Measurements from ENCODE around the gene SPTLC3.

SPTLC3 gene

DNA sequence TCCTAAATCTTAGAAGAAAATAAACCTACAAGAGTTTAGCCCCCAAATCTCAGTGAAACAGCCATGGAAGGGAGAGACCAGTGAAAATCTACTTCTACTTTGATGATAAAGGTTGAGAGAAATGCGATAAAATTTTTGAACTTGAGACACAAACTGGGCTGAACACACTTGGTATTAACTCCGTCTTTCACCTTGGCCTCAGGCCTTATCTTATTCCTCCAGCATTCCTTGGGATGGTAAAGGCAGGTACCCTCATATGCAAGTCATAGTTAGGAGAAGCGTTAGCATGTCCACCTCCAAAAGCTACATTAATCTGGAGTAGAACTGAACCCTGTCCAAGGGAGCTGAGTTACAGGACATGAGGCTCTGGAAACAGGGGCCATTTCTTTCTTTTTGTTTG is 1.2 kb upstream of the SPTLC3 start:
- Mint-ChIP-seq H3K9me3 (no peaks in the 10 kb centered on the region), H3K4me3 (no peak overlapping the region), H3K27me3 (peaks cover 12% of the 10 kb centered on the region), H3K4me1 (ENCODE audit: low read depth) (peaks cover 19% of the 10 kb centered on the region), H3K36me3 (ENCODE audit: low read depth) (no peaks in the 10 kb centered on the region), H3K27ac (no peak overlapping the region)
- intact Hi-C loops (cut with micrococcal nuclease): loop anchor here (5.0 kb wide), 1 partner anchor 775 kb away; the partner anchor contains the start of gene ESF1

DNA sequence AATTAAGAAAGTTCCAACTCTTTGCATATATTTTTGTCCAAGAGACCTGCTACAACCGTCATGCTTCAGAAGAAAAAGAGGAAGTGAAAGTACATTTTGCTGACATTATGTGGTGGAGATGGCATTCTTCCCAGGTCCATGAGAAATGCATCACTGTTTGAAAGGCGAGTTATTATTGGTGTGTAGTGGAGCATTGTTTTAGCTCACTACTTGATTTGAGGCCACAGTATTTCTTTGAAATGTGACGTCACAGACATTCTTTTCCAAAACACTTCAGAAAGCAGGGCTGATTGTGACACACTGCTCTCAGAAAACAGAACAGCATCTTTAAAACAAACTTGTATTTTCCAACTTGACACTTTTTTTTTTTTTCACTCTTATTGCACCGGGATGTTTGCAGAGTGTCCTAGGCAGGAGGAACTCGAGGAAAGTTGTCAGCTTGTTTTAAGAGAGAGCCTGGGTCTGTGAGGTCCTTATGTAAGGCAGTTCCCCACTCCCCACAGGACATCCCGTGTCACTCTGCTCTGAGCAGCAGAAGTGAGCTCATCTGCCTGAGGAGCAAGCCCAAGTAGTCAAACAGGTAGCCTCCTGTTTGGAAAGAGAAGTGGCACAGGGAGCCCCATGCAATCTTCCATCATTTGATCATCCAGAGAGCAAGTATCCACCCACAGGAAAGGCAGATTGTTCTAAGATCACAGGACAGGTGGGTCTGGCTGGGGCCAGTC is 1.1 kb downstream of the SPTLC3 start:
- no peaks in the 10 kb centered on the region for H3K9me3 Mint-ChIP-seq
- intact Hi-C loops (cut with micrococcal nuclease): loop anchor here (5.0 kb wide), 1 partner anchor 772 kb away; the partner anchor contains the start of gene ESF1
- peaks cover 12% of the 10 kb centered on the region for H3K27me3 Mint-ChIP-seq
- peak overlapping the region; percentile 72 for H3K27ac Mint-ChIP-seq
- no peaks in the 10 kb centered on the region for H3K36me3 Mint-ChIP-seq (ENCODE audit: low read depth)
- no peak overlapping the region for H3K4me3 Mint-ChIP-seq
- peaks cover 25% of the 10 kb centered on the region for H3K4me1 Mint-ChIP-seq (ENCODE audit: low read depth)

DNA sequence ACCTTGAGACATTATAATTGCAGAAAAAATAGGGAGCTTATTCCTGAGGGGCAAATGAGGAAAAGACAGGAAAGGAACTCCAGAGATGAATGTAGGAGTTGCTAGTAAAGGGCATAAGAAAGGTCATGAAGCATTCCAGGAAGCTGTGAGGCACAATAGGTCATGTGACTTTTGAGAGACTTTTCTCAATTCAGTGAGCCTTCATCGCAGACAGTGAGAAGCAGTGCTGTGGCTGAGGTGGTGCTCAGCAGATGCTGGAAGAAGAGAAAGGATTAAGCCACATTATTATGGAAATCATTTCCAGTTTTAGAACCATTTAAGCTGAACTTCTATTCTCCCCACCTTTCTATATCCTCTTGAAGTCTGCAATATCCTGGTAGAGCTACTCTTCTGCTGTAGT is 4.1 kb downstream of the SPTLC3 start:
- Mint-ChIP-seq H3K27ac (no peak overlapping the region), H3K27me3 (peaks cover 12% of the 10 kb centered on the region), H3K4me3 (no peak overlapping the region), H3K36me3 (ENCODE audit: low read depth) (no peaks in the 10 kb centered on the region), H3K4me1 (ENCODE audit: low read depth) (peaks cover 25% of the 10 kb centered on the region), H3K9me3 (no peaks in the 10 kb centered on the region)
- intact Hi-C loops (cut with micrococcal nuclease): no loop called here

DNA sequence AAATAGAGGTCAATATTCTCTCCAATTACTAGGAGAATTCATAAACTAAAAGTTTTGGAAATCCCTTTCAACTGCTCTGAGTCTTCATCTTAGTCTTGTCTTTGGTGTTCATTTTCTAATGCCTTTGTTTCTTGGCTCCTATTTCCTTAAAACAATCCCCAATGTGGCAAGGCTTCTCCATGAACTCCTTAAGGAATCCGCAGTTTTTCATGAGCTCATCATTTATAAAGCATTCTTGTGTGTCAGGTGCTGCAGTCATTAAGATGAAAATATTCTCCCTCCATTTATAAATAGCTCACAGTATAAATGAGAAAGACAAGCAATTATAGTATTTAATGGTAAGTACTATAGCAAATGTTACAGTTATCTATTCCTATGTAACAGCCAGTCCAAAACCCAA is 4.6 kb downstream of the SPTLC3 start:
- Mint-ChIP-seq H3K36me3 (ENCODE audit: low read depth) (no peaks in the 10 kb centered on the region), H3K27ac (no peak overlapping the region), H3K9me3 (no peaks in the 10 kb centered on the region), H3K4me1 (ENCODE audit: low read depth) (peaks cover 25% of the 10 kb centered on the region), H3K4me3 (no peak overlapping the region), H3K27me3 (peaks cover 11% of the 10 kb centered on the region)
- intact Hi-C loops (cut with micrococcal nuclease): no loop called here

DNA sequence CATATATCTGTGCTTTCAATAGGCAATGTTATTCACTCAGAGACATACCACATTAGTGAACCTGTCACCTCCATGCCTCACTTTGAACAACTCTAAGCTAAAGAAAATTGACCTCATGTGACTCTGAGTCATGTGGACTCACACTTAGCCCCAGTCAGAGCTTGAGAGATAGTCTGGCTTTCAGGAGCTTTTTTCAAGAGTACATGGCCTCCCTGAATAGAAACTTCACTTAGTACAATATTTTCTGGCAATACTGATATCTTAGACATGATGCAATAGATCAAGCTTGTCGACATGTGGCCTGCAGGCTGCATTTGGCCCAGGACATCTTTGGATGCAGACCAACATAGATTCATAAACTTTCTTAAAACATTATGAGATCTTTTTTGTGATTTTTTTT is 8.5 kb downstream of the SPTLC3 start:
- H3K36me3 Mint-ChIP-seq (ENCODE audit: low read depth): no peaks in the 10 kb centered on the region
- H3K4me1 Mint-ChIP-seq (ENCODE audit: low read depth): peaks cover 7% of the 10 kb centered on the region
- no peak overlapping the region for H3K27ac Mint-ChIP-seq
- H3K27me3 Mint-ChIP-seq: no peaks in the 10 kb centered on the region
- H3K9me3 Mint-ChIP-seq: peaks cover 17% of the 10 kb centered on the region
- no peak overlapping the region for H3K4me3 Mint-ChIP-seq
- intact Hi-C loops (cut with micrococcal nuclease): no loop called here

DNA sequence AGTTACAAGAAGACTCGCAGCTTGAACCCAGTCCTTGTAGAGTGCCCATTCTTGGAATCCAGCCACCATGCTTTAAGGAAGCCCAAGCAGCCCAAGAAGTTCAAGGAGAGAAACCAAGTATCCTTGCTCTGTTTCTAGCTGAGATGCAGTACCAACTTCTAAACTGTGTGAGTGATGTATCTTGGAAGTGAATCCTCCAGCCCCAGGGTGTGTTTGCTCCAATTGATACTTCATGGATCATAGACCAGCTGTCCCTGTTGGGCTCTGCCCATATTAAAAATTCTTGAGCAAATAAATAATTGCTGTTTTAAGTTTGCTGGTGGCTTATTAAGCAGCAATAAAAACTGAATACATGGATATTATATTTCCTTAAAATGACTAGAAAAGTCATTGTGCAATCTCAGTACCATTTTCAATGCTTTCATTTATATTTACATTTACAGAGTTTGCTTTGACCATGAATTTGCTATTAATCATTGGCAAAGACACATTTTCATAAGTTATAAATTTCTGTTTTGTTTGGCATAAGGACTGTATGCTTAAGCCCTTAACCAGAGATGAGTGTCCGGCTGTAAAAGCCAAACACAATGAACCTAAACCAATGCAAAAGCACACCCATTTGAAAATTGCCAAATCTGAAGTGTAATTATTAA is 9.2 kb downstream of the SPTLC3 start:
- H3K9me3 Mint-ChIP-seq: peaks cover 24% of the 10 kb centered on the region
- H3K36me3 Mint-ChIP-seq (ENCODE audit: low read depth): no peaks in the 10 kb centered on the region
- H3K4me1 Mint-ChIP-seq (ENCODE audit: low read depth): peaks cover 1% of the 10 kb centered on the region
- no peak overlapping the region for H3K4me3 Mint-ChIP-seq
- H3K27me3 Mint-ChIP-seq: no peaks in the 10 kb centered on the region
- no peak overlapping the region for H3K27ac Mint-ChIP-seq
- intact Hi-C loops (cut with micrococcal nuclease): no loop called here

DNA sequence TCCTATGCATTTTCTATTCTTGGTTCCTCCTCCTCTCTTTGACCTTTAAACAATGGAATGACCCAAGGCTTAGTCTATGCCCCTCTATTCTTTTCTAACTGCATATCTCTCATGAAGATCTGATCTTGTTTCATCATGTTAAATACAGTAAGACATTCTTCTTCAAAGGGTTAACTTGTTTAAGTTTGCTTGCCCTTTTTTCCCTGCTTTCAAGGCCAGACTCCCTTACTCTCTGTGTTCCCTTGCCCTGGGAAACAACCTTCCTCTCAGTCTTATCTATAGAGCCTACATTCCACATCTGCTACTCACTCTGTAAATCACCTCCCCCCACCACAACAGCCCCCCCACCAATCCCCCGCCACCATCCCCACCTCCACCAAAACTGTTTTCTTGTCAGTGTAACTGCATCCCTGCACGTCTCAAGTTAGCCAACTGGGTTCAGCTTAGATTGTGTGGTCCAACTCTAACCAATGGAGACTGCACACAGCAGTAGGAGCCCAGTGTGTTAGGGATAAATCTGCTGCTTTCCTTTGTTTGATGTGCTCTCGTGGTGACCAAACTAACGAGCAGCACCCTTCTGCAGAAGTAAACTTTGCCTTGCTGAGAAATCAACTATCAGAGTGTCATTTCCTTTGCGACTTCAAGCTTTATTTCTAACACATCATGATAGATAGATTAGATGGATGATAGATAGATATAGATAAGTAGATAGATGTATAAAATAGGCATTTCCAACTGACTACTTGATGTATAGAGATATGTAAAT is 12.6 kb downstream of the SPTLC3 start:
- Mint-ChIP-seq H3K27ac (no peak overlapping the region), H3K9me3 (peaks cover 29% of the 10 kb centered on the region), H3K36me3 (ENCODE audit: low read depth) (no peaks in the 10 kb centered on the region), H3K27me3 (no peaks in the 10 kb centered on the region), H3K4me3 (no peak overlapping the region), H3K4me1 (ENCODE audit: low read depth) (no peaks in the 10 kb centered on the region)
- intact Hi-C loops (cut with micrococcal nuclease): no loop called here

DNA sequence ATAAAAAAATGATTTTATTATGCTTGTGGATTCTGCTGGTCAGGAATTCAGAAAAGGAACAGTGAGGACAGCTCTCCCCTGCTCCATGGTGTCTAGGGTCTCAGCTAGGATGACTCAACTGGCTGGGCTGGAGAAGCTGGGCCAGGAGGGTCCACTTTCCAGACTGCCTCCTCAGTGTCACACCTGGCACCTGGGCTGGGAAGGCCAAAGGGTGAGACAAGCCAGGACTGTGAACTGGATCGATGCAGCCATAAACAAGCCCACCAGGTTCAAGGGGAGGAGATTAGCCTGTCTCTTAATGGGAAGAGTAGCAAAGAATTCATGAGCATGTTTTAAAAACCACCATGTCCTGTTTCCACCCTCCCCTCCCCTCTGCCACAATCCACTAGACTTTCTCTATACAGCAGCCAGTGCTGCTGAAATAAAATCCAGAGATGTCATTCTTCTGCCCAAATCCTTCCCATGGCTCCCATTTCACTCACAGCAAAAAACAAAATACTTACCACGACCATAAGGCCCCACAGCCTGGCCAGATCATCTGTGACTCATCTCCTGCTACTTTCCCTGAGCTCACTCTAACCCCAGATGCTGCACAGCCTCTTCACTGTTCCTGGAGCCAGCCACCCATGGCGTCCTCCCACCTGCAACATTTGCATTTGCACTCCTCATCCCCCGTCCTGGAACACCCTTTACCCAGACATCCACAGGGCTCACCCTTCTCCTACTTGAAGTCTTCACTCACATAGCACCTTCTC is 13.8 kb downstream of the SPTLC3 start:
- H3K36me3 Mint-ChIP-seq (ENCODE audit: low read depth): no peaks in the 10 kb centered on the region
- no peaks in the 10 kb centered on the region for H3K4me1 Mint-ChIP-seq (ENCODE audit: low read depth)
- peaks cover 36% of the 10 kb centered on the region for H3K9me3 Mint-ChIP-seq
- intact Hi-C loops (cut with micrococcal nuclease): no loop called here
- no peaks in the 10 kb centered on the region for H3K27me3 Mint-ChIP-seq
- no peak overlapping the region for H3K4me3 Mint-ChIP-seq
- no peak overlapping the region for H3K27ac Mint-ChIP-seq

DNA sequence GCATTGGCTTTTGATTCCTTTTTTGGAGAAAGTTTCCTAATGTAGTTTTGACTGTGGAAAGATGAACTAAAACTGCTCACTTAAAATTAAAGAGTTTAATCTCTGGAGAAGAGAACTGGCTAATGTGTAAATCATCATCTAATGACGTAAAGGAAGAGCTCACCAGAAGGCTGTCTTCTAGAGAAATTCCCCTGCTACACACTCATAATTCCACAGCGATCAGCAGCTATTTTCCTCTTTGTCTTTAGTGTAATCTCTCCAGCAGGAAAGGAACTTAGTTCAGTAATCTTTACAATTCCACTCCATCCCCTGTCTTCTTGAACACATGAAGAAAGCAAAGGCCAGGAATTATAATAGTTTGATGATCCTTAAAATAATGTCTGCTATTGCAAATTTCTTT is 15.8 kb downstream of the SPTLC3 start:
- intact Hi-C loops (cut with micrococcal nuclease): no loop called here
- Mint-ChIP-seq H3K27ac (no peak overlapping the region), H3K4me1 (ENCODE audit: low read depth) (no peaks in the 10 kb centered on the region), H3K4me3 (no peak overlapping the region), H3K27me3 (no peaks in the 10 kb centered on the region), H3K9me3 (peaks cover 36% of the 10 kb centered on the region), H3K36me3 (ENCODE audit: low read depth) (no peaks in the 10 kb centered on the region)

DNA sequence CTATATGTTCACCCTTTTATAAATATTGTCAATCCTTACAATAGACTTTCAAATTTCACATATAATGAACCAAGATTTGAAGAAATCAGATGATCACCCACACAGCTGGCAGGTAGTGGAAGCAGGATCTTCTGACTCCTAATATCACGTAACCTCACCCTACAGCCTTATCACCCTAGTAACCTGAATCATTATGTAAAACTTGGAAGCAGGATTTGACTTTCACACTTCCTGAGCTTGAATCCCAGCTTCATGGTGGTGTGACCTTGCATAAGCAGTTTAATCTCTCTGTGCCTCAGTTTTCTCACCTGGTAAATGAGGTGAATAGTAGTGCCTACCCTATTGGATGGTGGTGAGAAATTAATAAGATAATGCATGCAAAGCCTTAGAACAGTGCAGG is 16.4 kb downstream of the SPTLC3 start:
- no peak overlapping the region for H3K4me3 Mint-ChIP-seq
- H3K36me3 Mint-ChIP-seq (ENCODE audit: low read depth): no peaks in the 10 kb centered on the region
- no peak overlapping the region for H3K27ac Mint-ChIP-seq
- intact Hi-C loops (cut with micrococcal nuclease): no loop called here
- H3K27me3 Mint-ChIP-seq: no peaks in the 10 kb centered on the region
- no peaks in the 10 kb centered on the region for H3K4me1 Mint-ChIP-seq (ENCODE audit: low read depth)
- peaks cover 36% of the 10 kb centered on the region for H3K9me3 Mint-ChIP-seq

DNA sequence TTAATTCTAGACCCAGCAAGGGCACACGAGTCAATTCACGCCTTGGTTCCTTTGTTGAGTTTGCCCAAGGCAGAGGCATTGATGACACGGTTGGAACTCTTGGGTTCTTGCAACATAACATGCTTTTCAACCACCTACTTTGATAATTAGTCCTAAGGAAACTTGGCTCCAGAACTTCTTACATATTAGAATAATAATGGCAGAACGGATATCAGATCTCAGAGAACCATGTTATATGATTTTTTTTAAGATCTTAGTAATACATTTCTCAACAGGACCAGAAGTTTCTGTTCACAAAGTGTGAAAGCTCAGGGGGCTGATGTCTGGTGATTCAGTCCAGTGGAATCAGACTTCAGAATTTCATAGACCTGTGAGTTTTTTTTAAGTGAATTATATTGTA is 19.2 kb downstream of the SPTLC3 start:
- peaks cover 12% of the 10 kb centered on the region for H3K9me3 Mint-ChIP-seq
- no peak overlapping the region for H3K4me3 Mint-ChIP-seq
- H3K4me1 Mint-ChIP-seq (ENCODE audit: low read depth): no peaks in the 10 kb centered on the region
- intact Hi-C loops (cut with micrococcal nuclease): no loop called here
- H3K36me3 Mint-ChIP-seq (ENCODE audit: low read depth): no peaks in the 10 kb centered on the region
- H3K27ac Mint-ChIP-seq: no peak overlapping the region
- no peaks in the 10 kb centered on the region for H3K27me3 Mint-ChIP-seq

DNA sequence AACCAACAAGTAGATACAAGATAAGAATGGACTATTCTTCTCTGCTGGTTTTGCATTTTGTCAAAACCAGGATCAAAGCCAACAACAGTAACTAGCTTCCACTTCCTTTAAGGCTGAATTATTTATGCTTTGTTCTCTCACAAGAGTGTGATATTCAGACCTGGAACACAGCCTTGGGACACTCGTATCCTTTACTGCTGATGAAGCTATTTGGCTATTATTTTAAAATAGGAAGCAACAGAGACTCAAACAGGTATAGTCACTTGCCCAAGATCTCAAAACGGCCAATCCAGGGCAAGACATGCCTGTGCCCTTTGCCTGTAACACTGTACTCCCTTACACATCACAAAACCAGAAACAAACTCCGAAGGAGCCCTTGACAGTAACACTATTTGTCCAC is 19.9 kb downstream of the SPTLC3 start:
- Mint-ChIP-seq H3K4me3 (no peak overlapping the region), H3K27me3 (no peaks in the 10 kb centered on the region), H3K27ac (no peak overlapping the region), H3K4me1 (ENCODE audit: low read depth) (no peaks in the 10 kb centered on the region), H3K36me3 (ENCODE audit: low read depth) (no peaks in the 10 kb centered on the region), H3K9me3 (peaks cover 8% of the 10 kb centered on the region)
- intact Hi-C loops (cut with micrococcal nuclease): no loop called here

DNA sequence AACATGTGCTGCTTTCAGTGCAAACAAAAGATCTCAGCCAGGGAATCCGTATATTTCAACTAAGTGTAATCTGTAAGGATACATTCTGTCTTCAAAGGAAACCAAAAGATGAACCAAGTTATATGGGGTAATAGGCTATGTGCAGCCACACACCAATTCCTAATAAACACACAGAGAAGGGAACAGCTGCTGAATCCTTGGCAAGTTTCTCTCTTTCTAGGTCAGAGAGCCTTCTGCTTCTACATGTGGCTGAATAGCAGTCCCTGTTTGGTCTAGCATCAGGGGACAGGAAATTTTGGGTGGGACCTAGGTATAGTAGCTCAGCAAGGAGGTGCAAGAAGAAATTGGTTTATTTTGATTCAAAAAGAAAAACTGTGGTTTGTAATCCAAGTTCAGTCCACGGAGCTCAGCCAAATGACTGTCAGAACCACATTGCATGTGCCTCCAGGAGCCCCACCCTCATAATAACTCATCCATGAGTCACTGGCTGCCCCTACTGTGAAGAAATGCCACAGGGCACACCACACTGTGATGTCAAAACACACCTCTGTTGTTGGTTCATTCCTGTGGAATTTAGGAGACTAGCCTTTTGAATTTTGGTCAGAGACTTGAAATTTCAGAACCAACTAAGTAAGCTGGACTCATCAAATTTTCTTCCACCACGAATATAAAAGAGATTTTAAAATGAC is 21.1 kb downstream of the SPTLC3 start:
- Mint-ChIP-seq H3K4me1 (ENCODE audit: low read depth) (no peaks in the 10 kb centered on the region), H3K4me3 (no peak overlapping the region), H3K27me3 (no peaks in the 10 kb centered on the region), H3K27ac (no peak overlapping the region), H3K9me3 (peaks cover 8% of the 10 kb centered on the region), H3K36me3 (ENCODE audit: low read depth) (no peaks in the 10 kb centered on the region)
- intact Hi-C loops (cut with micrococcal nuclease): no loop called here

All from dendritic cell treated with granulocyte-macrophage colony-stimulating factor and Interleukin-4, amounts not matched to agents 40 ng/mL and 50 ng/mL, for 4 days (primary cell).